GM10266 (cell line): ENCODE data around the gene RAB21.

ENCODE experiments used
- DNase-seq: peaks from one replicate; pipeline ENCODE4 v3.0.0; 2012; ENCODE audit errors: extremely low spot score
- TF ChIP-seq, protein P1 (sequence below): IDR thresholded peaks from 2 replicates; pipeline ENCODE4 v1.5.1; 2012; ENCODE audit warnings: mild to moderate bottlenecking, low read depth; ENCODE audit not compliant: control insufficient read depth, insufficient read depth; ENCODE audit errors: missing control alignments

The RAB21 gene, protein sequence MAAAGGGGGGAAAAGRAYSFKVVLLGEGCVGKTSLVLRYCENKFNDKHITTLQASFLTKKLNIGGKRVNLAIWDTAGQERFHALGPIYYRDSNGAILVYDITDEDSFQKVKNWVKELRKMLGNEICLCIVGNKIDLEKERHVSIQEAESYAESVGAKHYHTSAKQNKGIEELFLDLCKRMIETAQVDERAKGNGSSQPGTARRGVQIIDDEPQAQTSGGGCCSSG

DNA sequence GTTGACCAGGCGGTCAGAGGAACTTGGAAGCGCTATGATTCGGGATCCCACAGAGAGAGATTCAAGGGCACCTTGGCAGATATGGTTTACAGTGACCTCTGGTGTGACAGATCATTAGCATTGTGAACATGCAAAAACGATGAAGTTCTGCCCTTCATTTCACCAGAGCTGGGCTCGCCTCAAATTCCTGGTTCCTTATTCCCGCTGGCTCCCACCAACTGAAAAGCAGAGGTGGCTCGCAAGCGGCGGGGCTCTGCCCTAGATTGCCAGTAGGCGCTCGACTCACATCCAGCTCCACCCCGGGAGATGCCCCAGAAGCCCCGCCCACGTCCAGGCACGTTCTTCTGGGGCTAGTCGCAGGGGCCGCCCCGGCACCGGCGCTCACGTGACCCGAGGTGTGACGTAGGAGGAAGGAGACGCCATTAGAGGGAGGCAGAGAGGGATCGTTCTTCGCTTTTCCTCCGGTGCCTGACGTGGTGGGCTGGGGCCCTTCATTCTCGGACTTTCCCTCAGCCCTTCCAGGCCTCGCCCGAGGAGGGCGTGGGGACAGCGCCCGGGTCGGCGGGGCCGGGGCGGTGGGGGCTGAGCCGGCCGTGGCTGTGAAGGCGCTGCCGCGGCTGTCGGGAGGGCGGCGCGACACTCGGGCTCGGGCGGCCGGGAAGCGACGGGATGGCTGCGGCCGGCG is at the start of gene RAB21:
TSS of gene RAB21 (plus strand) at position 403 of the 685 bp plus-strand sequence. CDS start at position 670, 267 bp downstream.
- DNase-seq = peak; percentile 97
- TF ChIP-seq, protein P1, sequence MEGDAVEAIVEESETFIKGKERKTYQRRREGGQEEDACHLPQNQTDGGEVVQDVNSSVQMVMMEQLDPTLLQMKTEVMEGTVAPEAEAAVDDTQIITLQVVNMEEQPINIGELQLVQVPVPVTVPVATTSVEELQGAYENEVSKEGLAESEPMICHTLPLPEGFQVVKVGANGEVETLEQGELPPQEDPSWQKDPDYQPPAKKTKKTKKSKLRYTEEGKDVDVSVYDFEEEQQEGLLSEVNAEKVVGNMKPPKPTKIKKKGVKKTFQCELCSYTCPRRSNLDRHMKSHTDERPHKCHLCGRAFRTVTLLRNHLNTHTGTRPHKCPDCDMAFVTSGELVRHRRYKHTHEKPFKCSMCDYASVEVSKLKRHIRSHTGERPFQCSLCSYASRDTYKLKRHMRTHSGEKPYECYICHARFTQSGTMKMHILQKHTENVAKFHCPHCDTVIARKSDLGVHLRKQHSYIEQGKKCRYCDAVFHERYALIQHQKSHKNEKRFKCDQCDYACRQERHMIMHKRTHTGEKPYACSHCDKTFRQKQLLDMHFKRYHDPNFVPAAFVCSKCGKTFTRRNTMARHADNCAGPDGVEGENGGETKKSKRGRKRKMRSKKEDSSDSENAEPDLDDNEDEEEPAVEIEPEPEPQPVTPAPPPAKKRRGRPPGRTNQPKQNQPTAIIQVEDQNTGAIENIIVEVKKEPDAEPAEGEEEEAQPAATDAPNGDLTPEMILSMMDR = no peak

DNA sequence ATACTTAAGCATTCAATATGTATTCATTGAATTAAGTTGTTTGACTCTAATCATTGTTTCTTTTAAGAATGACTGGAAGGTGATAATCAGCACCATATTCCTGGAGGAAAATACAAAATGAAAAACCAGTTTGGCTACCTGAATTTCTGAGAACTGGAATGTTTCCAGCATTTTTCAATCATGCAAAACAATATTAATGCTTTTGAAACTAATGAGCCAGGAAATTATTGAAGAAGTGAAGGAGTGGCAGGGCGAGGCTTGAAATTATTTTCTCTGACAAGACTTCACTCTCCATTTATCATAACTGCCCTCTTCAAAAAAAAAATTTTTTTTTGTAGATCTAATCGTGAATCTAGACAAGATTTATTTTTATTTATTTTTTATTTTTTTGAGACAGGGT is 49.7 kb upstream of the RAB21 start:
- DNase-seq = no peak
- TF ChIP-seq, protein P1 = no peak

DNA sequence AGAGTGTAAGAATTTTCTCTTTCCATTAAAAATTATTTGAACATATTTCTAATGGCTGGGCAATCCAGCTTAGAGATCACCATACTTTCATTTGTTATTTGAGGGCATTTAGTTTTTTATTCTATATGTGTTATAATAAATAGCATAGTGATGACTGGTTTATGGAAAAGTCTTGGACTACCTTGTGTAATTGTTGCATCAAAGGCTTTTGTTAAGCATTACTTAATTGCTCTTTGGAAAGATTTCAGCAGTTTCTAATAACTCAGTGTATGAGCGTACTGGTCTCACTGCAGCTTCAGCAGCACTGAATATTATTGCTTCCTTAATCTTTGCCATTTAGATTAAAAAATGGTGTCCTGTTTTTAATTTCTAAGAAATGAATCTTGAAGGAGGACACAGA is 46.0 kb upstream of the RAB21 start:
- TF ChIP-seq, protein P1 = no peak
- no peak for DNase-seq

DNA sequence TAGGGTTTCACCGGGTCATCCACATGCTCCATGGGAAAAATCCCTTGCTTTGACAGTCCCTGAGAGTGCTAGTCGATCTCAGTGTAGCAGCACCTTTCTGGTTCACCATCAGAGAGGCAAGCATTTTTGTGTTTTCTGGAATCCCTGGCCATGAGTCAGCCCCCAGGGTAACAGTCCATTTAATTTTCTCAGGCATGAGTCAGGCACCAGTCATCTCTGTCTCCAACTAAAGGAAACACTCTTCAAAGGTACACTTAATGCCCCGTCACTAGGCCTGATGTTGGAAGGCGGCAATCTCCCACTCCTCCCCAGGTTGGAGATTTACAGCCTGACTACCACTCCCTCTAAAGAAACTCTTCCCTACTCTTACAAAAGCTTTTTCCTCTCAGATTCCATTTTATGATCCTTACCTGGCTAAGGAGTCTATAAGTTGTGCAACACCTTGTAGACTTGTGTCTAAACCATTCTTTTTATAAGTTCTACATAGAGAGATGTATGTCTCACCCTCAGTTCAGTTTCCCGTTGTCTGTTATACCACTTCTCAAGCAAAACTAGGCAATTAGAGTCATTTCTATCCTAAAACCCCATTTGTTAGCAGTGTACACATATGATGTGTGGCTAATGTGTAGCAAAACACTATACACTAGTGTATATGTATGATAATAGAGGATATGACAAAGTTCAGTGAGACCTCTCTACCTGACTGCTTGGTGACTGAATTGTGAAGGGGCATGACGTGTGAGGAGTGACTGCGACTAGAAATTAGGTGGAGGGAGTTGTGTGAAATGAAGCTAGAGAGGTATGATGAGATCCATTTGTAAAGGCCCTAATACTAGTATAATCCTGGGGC is 44.2 kb upstream of the RAB21 start:
- TF ChIP-seq, protein P1 = no peak

DNA sequence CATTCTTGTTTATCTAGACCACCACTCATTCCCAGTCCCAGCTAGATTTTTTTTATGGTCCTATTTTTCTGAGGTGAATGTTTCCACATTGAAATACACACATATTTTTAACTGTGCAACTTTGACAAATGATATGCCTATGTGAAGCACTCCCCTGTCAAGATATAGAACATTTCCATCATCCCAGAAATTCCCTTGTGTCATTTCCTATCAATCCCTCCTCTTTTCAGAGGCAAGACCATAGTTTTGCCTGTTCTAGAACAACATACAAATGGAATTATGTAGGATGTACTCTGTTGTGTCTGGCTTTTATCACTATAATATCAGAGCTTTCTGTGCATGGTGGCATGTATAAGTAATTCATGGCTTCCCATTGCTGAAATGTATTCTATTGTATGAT is 36.1 kb upstream of the RAB21 start:
- TF ChIP-seq, protein P1 = no peak

More for the DNA sequence above, 44.2 kb upstream of the RAB21 start:
- DNase-seq = no peak

DNA sequence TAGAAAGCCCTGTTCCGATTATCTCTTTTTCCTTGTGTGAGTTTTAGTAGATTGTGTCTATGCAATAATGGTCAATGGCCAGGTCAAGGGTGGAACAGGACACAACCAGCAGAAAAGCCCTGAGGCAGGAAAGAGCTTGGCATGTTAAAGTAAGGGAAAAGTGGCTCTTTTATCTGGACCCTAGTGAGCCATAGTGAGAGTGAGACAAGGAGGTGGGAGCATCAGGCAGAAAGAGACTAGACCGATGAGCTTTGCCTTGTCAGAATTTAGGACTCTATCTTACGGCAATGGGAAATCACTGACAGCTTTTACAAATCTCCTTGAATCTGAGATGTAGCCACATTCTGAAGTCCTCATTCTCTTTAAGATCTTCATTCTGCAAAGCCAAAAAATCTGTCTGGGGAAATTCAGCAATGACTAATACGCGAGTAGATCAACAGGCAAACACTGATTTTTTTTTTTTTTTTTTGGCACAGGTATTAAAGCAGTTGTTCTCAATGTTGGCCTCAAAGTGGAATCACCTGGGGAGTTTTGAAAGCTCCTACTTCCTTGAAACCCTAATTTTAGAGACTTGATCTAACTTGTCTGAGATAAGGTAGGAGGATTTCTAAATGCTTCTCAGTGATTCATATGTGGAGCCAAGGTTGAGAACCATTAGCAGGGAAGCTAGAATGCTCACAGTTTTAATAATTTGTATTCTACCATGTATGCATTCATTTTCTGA is 34.9 kb upstream of the RAB21 start:
- TF ChIP-seq, protein P1 = no peak
- DNase-seq = no peak

More for the DNA sequence above, 36.1 kb upstream of the RAB21 start:
- DNase-seq = no peak
